GM19238 (cell line): ENCODE data around the gene NPY5R.

Source experiments
- DNase-seq: peaks from one replicate; pipeline ENCODE4 v3.0.0; 2011; ENCODE audit warnings: low spot score; ENCODE audit not compliant: insufficient read length

The NPY5R gene

GRCh38 chr4:163343604-163344146 lies at the start of gene NPY5R:
Gene NPY5R, plus strand, starts transcription at chr4:163343892. Its CDS starts 6,382 bp downstream, at chr4:163350274.
- no peak for DNase-seq

DNA sequence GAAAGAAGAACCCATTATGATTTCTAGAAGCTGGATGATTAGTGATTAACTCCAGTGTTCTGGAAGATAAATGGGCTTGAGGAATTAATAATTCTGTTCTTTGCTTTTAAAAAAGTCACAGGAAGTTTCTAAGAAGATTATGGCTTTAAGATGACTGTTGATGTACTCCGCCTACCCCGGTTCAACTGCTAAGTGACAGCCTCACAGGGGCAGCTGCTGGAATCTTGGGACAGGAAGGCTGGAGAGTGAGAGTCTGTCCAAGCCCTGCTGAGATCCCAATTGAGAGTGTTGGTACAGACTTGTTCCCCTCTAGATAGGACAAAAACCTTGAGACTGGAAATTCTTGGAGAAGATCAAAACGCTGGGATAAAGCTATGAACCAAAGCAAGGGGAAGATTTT lies 48.6 kb upstream of the NPY5R start:
- DNase-seq, result no peak

DNA sequence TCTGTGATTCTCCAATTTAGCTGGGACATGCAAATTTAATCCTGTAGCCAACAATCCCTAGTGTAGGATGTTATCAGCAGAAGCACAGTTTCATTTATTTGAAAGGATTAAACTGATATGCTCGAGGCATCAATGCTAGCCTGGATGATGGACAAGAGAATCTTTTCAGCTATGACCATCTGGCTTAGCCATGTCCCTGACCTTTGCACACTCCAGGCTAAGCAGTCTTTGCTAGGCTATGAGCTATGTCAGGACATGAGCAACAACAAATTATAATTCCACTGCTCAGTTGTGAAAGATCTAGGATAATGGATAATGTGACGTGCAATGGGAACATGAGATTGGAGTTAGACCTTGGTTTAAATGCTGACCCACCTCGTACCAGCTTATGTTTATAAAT lies 43.2 kb upstream of the NPY5R start:
- no peak for DNase-seq

GRCh38 chr4:163303069-163303468 lies 40.6 kb upstream of the NPY5R start:
- DNase-seq, result no peak

DNA sequence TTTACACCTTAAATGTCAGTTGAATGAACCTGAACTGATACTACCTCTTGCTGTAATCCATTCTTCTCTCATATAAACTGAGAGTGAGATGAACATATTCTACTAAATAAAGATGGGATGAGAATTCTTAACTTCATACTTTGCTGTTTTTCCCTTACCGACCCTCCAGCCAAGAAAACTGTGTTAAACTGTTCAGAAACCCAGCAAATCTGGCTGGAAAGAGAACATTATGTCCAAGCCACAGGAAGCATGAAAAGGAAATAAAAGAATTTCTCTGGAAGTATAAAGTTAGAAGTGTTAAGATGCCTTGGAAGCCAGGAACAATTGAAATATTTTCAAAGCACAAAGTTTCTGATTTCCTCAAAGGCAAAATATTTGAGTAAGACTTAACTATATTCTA lies 34.2 kb upstream of the NPY5R start:
- no peak for DNase-seq

DNA sequence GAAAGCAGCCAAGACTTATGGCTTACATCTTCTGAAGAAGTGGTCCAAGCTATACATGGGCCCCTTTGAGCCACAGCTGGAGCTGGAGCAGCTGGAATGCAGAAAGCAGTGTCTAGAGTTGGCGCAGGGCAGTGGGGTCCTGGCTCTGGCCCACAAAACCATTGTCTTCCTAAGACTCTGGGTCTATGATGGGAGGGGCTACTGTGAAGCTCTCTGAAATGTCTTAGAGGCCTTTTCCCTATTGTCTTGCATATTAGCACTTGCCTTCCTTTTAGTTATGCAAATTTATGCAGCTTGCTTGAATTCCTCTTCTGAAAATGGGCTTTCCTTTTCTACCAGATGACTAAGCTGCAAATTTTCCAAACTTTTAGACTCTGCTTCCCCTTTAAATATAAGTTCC lies 26.6 kb upstream of the NPY5R start:
- DNase-seq, result no peak

DNA sequence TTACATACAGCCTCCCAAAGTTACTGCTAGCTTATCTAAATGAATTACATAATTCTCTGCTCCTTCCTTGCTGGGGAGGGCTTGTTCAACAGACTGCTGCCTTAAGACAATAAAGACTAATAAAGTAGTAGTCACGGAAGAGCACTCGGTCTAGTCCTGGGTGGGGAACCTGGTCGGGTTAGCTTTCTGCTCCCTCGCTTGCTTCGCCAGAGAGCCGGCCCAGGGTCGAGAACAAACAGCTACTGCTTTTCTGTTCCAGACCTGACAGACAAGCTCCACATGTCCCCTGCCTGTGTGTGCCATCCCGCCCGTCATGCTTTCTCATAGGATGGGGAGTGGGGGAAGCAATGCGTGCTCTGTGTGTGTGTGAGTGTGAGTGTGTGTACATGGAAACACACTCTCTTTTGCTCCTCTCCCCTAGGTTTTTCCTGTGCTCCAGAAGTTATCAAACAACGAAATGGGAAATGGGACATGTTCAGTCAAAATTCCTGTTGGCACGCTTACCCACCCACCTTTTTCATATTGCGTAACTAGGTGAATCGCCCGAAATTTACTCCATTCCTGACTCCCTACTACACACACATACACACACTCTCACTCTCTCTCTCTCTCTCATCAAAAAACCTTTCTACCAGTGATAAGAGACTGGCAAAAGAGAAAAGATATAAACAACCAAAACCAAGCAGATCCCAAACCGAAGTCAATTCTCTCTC lies 12.6 kb upstream of the NPY5R start:
- no peak for DNase-seq

- DNase-seq, result no peak
These were observed 11.9 kb upstream of the NPY5R start for GRCh38 chr4:163331629-163332376.

DNA sequence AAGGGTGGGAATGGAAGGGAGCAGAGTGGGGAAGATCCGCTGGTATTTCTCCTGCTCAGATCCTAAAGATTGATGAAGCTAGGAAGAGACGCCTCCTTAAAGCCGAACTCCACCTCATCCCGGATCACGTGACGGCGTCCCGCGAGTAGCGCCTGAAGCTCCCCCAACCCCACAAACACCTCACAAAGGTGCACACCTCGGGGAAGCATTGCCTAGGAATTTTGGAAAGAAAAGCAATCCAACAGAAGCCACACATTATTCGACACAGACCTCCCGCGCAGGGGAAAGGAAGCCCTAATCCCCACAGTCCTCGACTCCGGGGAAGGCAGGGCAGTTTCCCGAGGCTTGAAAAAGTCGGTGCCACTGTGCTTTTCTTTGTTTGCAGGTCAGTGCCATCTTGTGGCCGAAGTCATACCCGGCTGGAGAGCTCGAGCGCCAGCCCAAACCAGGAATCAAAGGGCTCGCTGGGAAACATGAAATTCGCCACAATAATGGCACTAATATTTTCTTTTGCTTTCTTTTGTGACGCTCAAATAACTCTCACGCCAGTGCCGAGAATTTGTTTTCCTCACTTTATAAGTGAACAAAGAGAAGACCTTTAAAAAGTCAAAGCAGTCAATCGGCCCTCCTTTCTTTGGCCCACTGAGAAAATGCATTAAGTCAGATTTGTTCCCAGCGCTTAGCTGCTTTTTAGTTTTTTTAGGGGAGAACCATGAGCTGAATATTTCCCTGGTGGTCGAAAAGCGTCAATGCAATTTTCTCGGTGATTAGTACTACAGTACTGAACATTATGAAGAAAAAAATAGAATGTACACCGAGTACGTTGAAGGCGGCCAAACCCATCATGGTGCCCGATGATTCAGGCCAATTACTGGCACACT lies 10.9 kb upstream of the NPY5R start, which contains the start of gene NPY1R:
TSS of gene NPY1R (minus strand) at position 71 of the 881 bp plus-strand sequence. CDS start 6,042 bp downstream, outside the sequence.
- DNase-seq, result peak; percentile 43

GRCh38 chr4:163335384-163335783 lies 8.3 kb upstream of the NPY5R start:
- no peak for DNase-seq

- DNase-seq, result no peak
These were observed 744 bp downstream of the NPY5R start for GRCh38 chr4:163344147-163345125.

- DNase-seq, result no peak
These were observed 7.0 kb downstream of the NPY5R start for GRCh38 chr4:163350672-163351071.

DNA sequence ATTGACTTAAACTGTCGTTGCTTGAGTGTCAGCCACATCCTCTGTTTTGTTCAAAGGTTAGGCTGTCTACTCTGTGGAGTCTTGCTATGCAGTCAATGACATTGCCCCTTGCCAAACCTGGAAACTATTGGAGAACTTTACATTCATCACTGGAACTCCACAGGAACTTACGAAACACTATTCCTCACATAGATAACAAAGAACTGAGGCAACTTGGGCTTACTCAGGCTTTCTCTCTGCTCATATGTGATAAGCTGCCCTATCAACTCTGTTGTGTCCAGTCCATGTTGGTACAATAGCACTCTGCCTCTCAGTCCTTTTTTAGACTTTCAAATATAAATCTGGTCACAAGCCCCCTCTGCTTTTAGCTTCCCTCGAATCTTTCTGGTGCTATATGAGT lies 9.4 kb downstream of the NPY5R start:
- no peak for DNase-seq

GRCh38 chr4:163356104-163356503 lies 12.4 kb downstream of the NPY5R start:
- DNase-seq, result no peak

DNA sequence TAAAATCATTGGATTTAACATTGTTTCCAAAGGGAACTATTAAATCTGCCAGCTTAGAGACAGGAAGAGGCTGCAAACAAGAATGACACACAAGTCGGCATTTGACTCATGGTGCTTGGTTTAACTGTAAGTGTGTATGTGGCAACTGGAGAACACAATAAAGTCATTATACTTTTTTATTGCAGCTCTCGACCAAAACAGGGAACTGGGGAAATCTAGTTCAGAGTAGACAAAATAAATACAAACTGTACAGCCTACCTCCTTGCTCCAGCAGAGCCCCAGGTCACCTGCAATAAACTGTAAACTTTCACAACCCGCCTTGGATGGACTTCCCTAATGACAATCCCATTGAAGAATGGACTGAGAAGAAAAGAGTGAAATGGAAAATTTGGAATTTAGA lies 24.0 kb downstream of the NPY5R start:
- DNase-seq, result no peak

- DNase-seq, result no peak
These were observed 28.3 kb downstream of the NPY5R start for GRCh38 chr4:163372029-163372428.

DNA sequence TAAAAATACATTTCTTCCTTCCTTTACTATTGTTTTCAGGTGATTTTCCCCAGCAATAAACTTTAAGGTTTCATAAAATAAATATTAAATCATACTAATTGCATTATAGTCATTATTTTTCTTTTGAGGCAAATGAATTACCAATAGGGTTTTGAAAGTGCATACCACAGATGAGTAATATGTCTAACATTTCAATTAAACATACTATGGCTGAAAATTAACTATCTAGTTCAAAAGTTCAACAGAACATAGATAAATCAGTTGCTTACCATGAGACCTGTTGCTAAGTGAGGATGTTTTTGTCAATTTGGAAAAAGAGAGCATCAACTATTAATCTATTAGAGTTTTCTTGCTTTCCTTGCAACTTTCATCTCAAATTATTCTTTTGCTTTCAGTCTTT lies 35.0 kb downstream of the NPY5R start:
- no peak for DNase-seq

GRCh38 chr4:163380703-163381102 lies 37.0 kb downstream of the NPY5R start:
- no peak for DNase-seq

DNA sequence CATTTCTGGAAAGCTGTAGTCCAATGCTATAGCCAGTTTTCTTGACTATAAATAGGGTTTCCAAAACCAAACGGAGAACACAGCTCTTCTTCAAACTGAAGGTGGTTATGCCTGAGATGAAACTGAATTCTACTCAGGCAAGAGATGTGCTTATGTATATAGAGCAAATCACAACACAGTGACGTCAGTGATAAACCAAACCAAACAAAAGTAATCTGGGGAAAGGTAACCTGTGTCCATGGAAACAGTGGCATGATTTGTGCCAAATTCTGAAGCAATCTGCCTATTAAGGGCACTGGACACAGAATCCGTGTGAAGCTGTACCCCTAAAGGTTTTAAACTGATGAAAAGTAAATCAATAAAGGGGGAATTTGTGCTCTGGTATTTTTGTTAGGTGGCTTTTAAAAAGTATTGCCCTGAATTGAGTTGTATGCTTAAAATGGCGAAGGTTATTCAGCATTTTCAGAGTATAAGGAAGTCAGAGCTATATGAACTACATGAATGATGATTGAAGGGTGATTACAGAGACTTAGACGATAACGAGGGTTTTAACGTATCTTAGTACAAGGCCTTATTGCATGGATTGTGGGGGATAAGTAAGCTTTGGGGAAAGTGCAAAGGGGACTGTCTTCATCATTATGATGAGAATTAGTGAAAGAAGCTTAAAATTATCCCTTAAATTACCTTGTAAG lies 38.6 kb downstream of the NPY5R start:
- DNase-seq, result no peak

- no peak for DNase-seq
These were observed 40.7 kb downstream of the NPY5R start for GRCh38 chr4:163384434-163384833.
